HG03432 (cell line): ENCODE measurements around the gene AGPAT3.

Experiments used
- ATAC-seq: cut with Tn5 transposase; IDR thresholded peaks from one replicate; pipeline ENCODE4 v1.9.1; 2021; ENCODE audit warnings: mild to moderate bottlenecking, moderate library complexity; ENCODE audit not compliant: unreplicated experiment

Gene AGPAT3

GRCh38 chr21:43921571-43921978, 56.6 kb downstream of the AGPAT3 start:
- ATAC-seq: no peak

GRCh38 chr21:43921979-43922945, 57.2 kb downstream of the AGPAT3 start:
- no peak for ATAC-seq

DNA sequence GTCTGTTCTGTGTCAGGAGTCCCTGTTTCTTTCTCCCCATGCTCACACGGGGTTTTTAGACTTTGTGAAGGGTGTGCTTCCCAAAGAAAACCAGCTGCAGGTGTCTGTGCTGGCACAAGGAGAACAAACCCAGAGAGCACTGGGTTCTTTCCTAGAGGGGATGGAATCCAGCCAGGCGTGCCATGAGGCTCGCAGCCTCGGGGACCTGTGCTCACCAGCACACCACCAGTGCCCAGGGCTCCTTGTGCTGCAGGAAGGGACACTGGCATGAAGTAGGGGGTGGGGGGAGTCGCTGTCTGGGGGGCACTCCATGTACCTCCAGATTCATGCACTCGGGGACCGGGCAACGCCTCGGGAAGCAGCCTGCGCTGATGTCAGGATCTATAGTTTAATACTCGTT, 57.9 kb downstream of the AGPAT3 start:
- no peak for ATAC-seq

- ATAC-seq: no peak
These were observed 58.4 kb downstream of the AGPAT3 start for GRCh38 chr21:43923391-43923790.

GRCh38 chr21:43924421-43925095, 59.5 kb downstream of the AGPAT3 start:
- no peak for ATAC-seq

GRCh38 chr21:43925096-43925481, 60.1 kb downstream of the AGPAT3 start:
- ATAC-seq: no peak

DNA sequence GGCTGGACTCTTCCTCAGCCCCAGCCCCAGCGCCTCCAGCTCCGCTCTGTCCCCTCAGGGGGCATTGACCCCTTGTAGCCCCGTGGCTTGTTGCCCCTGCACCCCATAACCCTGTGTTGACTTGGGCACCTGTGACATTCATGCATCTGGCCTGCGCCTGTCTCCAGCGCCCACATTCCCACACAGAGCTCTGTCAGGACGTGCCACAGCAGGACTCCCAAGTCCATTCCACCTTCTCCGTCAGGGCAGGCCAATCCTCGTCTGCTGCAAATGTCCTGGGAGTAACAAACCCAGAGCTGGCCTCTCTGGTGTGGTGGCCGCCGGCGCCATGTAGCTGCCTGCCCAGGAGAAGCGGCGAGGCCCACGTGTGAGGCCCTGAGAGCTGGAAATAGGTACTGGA, 60.6 kb downstream of the AGPAT3 start:
- ATAC-seq: no peak

GRCh38 chr21:43926196-43926595, 61.2 kb downstream of the AGPAT3 start:
- no peak for ATAC-seq

GRCh38 chr21:43927591-43928221, 62.7 kb downstream of the AGPAT3 start:
- no peak for ATAC-seq

DNA sequence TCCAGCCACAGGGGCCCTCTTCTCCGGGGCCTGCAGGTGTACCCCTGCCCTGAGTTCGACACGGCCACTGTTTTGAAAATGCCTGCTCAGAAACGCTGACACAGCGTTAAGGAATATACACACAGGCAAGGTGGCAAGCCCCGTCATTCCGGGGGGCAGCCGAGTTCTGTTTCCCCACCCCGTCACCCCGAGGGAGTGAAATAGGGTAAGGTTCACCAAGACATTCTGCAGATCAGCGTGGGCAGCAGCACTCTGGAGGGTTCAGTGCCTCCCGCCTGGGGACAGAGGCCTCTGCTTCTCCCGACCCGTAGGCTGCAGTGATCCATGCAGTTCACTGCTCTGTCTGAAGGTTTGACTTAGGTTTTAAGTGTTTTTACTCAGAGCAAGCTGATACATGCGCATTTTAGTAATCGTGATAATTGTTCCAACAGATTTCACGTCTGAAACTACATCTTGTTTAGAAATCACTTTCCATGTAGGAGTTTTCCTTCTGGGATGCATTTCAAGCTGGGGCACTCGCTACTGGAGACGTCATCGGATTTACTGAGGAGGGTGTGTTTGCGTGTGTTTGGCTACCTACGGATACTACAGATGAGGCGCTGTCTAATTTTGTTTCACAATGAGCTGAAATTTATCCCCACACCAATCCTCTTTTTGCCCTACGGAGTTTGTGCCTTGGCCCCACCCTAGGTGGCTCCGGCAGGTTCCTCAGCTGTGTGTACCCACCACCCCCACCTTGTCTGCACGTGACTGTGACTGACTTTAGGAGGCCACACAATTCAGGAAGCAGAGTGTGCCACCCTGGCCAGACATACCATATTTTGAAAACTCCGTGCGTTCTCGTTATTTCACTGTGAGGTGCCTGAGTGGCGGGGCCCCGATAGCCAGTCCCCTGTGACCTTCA, 63.5 kb downstream of the AGPAT3 start:
- no peak for ATAC-seq

DNA sequence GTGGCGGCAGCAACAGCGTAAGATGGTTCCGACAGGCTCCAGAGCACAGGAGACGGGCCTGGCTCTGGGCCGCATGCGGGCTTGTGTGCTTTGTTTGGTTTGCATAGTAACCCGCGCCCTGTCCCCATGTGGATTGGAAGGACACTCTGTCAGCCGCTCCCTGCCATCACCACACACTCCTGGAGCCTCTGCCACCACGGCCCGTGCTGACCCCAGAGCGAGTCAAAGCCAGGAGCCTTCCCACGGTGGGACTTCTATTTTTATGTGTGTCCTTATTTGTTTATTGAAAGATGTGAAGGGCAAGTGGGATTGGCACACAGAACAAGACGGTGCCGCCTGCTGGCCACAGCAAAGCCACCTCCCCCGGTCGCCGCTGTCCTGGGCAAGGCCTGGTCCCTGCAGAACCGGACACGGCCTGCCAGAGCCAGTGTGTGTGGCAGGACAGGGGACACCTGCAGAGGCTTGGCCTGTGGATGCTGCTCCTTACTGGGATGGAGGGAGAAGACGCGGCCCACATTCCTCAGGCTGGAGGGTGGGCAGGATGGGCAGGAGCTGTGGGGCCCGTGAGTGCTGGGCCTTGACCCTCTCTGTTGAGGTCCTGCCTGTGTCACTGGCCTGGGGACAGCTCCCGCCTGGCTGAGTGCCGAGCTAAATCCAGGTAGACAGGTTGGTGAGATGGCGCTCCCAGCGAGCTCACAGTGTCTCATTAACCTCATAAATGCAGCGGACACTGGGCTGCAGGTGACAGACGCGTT, 64.4 kb downstream of the AGPAT3 start:
- no peak for ATAC-seq

DNA sequence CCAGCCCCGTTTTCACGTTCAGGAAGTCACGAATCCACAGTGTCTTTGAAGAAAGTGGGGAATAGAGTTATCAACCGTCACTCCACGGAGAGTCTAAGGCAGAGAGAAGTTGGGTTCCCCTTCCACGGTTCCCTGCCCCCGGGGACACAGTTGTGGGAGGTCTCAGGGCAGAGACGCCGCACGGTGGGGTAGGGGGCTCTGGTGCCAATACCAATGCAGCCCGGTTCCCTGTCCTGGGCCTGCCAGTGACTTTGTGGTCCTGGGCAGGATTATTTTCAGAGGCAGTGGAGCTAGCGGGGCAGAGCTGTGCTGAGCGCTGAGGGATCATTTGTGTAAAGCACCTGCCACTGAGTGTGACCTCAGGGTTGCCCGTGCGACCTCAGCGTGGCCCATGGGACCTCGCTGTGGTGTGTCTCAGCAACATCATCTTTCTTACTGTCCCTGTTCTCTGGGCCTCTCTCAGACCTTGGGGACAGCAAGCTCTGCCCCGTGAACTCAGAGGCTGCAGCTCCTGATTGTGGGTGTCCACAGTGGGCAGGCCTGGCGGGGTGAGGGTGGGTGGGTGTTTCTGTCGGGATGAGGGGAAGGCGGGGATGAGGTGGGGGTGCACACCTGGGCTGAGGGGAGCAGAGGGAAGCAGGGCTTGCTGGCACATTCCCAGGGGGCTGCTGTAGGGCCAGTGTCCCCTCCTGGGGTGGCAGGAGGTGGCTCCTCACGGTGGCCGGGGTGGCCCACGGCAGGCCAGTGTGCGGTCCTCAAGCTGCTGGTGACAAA, 65.2 kb downstream of the AGPAT3 start:
- no peak for ATAC-seq

GRCh38 chr21:43930848-43931375, 65.9 kb downstream of the AGPAT3 start:
- no peak for ATAC-seq

DNA sequence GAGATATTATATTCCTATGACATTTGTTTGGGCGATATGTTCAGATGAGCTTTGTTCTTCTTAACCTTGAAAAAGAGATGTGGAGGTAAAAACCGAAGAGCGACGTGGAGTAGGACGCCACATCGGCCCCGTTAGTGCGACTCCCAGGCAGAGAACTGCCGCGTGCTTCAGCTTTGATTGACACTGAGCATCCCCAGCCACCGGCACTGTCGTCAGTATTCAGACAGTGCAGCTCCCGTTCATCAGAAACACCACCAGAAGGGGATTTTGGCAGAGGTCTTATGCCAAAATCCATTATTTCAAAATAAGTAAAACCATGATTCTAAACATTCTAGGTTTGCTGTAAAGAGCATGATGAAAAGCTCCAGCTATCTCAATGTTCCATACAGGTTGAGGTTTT, 66.5 kb downstream of the AGPAT3 start:
- ATAC-seq: no peak

DNA sequence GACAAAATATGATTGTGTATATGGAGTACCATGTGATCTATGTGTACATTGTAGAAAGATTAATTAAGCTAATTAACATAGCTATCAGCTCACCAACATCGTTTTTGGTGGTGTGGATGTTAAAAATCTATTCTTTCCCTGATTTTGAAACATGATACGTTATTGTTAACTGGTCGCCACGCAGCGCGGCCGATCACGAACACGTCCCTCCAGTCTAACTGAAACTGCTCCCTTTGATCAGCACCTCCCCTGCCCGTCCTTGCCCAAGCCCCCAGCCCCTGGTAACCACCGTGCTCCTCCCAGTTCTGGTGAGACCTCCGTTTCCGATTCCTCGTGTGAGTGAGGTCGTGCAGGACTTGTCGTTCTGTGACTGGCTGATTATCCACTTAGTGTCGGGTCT, 67.0 kb downstream of the AGPAT3 start:
- no peak for ATAC-seq

GRCh38 chr21:43933199-43933598, 68.2 kb downstream of the AGPAT3 start:
- ATAC-seq: no peak

- ATAC-seq: no peak
These were observed 68.7 kb downstream of the AGPAT3 start for GRCh38 chr21:43933680-43934079.

- no peak for ATAC-seq
These were observed 69.1 kb downstream of the AGPAT3 start for GRCh38 chr21:43934116-43934515.
